HCT116 (cell line): ENCODE results near the gene GSTK1.

ENCODE experiments used
- CTCF ChIP-seq, 3 experiments: fragments of 200-600 bp in 1 of 3; sonication (generic) in 1 of 3; IDR thresholded peaks in 2 of 3; conservative IDR thresholded peaks in 1 of 3; 2 replicates each; pipeline ENCODE4 v1.5.1; 2012 to 2017; ENCODE audit warnings: low read depth in 2 of 3, low read length in 2 of 3, antibody characterized with exemption in 1 of 3, borderline replicate concordance in 1 of 3, control low read depth in 1 of 3, mild to moderate bottlenecking in 1 of 3, mixed read lengths in 1 of 3, mixed run types in 1 of 3, moderate library complexity in 1 of 3; ENCODE audit not compliant: insufficient read depth in 1 of 3
- EZH2 ChIP-seq: fragments of 200-600 bp; sonication (generic); IDR thresholded peaks from 2 replicates; pipeline ENCODE4 v1.6.1; 2017; ENCODE audit warnings: antibody characterized with exemption, mixed run types
- POLR2A ChIP-seq: IDR thresholded peaks from 2 replicates; pipeline ENCODE4 v1.7.0; 2011; ENCODE audit warnings: borderline replicate concordance; ENCODE audit not compliant: insufficient read depth, insufficient read length; ENCODE audit errors: extremely low read depth
- POLR2AphosphoS5 ChIP-seq: IDR thresholded peaks from 2 replicates; pipeline ENCODE4 v1.6.1; 2011; ENCODE audit warnings: mild to moderate bottlenecking, low read depth, low read length, moderate library complexity
- SP1 ChIP-seq: IDR thresholded peaks from 2 replicates; pipeline ENCODE4 v1.6.1; 2012; ENCODE audit warnings: low read depth
- ZFX ChIP-seq: fragments of 450-650 bp; IDR thresholded peaks from 2 replicates; pipeline ENCODE4 v1.6.1; 2017
- ZNF274 ChIP-seq: fragments of 200-500 bp; sonication (Bioruptor generic); IDR thresholded peaks from 2 replicates; pipeline ENCODE4 v1.6.1; 2014; ENCODE audit warnings: mild to moderate bottlenecking, low read depth, low read length, inconsistent platforms

GRCh38 chr7:143250199-143250598, 13.0 kb upstream of the GSTK1 start:
- TF ChIP-seq CTCF (IDR thresholded peaks at IDR 0.05 in 2 of 3, conservative IDR thresholded peaks at IDR 0.05 in 1 of 3; ENCODE audit: borderline replicate concordance in 1 of 3, insufficient read depth in 1 of 3, low read depth in 2 of 3, low read length in 2 of 3) (no peak), EZH2 (no peak), POLR2AphosphoS5 (no peak), POLR2A (no peak), SP1 (no peak), ZNF274 (no peak), ZFX (no peak)
